Stimulated activated CD8-positive, alpha-beta memory T cell treated with anti-CD3 and anti-CD28 coated beads, Interleukin-12 subunit alpha, Interleukin-12 subunit beta, amount 100 ng/mL, for 1 hour (primary cell): ENCODE data around the gene PLEKHJ1.

ENCODE experiments used
- DNase-seq: peaks from one replicate; pipeline ENCODE4 v3.0.0-alpha.2; 2020; ENCODE audit warnings: low read depth

The PLEKHJ1 gene

GRCh38 chr19:2249010-2249866 is 13.1 kb upstream of the PLEKHJ1 start, which contains the start of gene AMH:
Gene AMH, plus strand, starts transcription at chr19:2249323. Its CDS starts 10 bp downstream, at chr19:2249333.
- DNase-seq: no peak

- DNase-seq: no peak
These were observed 12.2 kb upstream of the PLEKHJ1 start for GRCh38 chr19:2248136-2249009.

GRCh38 chr19:2247433-2248101 is 11.4 kb upstream of the PLEKHJ1 start:
- DNase-seq: no peak

GRCh38 chr19:2246801-2247361 is 10.8 kb upstream of the PLEKHJ1 start:
- DNase-seq: no peak

- DNase-seq: no peak
These were observed 10.0 kb upstream of the PLEKHJ1 start for GRCh38 chr19:2246014-2246620.

- no peak for DNase-seq
These were observed 9.1 kb upstream of the PLEKHJ1 start for GRCh38 chr19:2245273-2245672.

GRCh38 chr19:2244486-2244885 is 8.4 kb upstream of the PLEKHJ1 start:
- DNase-seq: no peak

- no peak for DNase-seq
These were observed 7.9 kb upstream of the PLEKHJ1 start for GRCh38 chr19:2244125-2244411.

- DNase-seq: no peak
These were observed 7.4 kb upstream of the PLEKHJ1 start for GRCh38 chr19:2243274-2244124.

GRCh38 chr19:2242816-2243215 is 6.7 kb upstream of the PLEKHJ1 start:
- DNase-seq: no peak

- no peak for DNase-seq
These were observed 6.0 kb upstream of the PLEKHJ1 start for GRCh38 chr19:2242092-2242537.

- no peak for DNase-seq
These were observed 5.0 kb upstream of the PLEKHJ1 start for GRCh38 chr19:2240881-2241760.

- no peak for DNase-seq
These were observed 3.9 kb upstream of the PLEKHJ1 start for GRCh38 chr19:2239771-2240770.

GRCh38 chr19:2239173-2239572 is 3.0 kb upstream of the PLEKHJ1 start:
- no peak for DNase-seq

- DNase-seq: no peak
These were observed 1.7 kb upstream of the PLEKHJ1 start for GRCh38 chr19:2237869-2238153.

- no peak for DNase-seq
These were observed 1.1 kb upstream of the PLEKHJ1 start for GRCh38 chr19:2237051-2237868.

GRCh38 chr19:2236064-2236313 is 140 bp downstream of the PLEKHJ1 start:
- DNase-seq: no peak

GRCh38 chr19:2235381-2236063 is 607 bp downstream of the PLEKHJ1 start:
- no peak for DNase-seq
